DND-41 (cell line): ENCODE data around the gene TBXT.
"Not testable (repeated sequence)": the region's sequence is repeated elsewhere in the genome, so short reads cannot be mapped to it uniquely, and the experiment has no call there.

Source experiments
- EZH2 ChIP-seq: IDR thresholded peaks from 3 replicates; pipeline ENCODE4 v1.6.1; 2012; ENCODE audit warnings: borderline replicate concordance, low read depth, mild to moderate bottlenecking, moderate library complexity, low read length, inconsistent platforms; ENCODE audit not compliant: severe bottlenecking
- TF ChIP-seq, protein P1 (sequence below): IDR thresholded peaks from 2 replicates; pipeline ENCODE4 v1.5.1; 2012; ENCODE audit warnings: borderline replicate concordance, low read length, moderate library complexity, mild to moderate bottlenecking; ENCODE audit not compliant: poor library complexity, severe bottlenecking; ENCODE audit errors: extremely low read depth

GRCh38 chr6:166123115-166123514, 44.5 kb downstream of the TBXT start:
- TF ChIP-seq, protein P1, sequence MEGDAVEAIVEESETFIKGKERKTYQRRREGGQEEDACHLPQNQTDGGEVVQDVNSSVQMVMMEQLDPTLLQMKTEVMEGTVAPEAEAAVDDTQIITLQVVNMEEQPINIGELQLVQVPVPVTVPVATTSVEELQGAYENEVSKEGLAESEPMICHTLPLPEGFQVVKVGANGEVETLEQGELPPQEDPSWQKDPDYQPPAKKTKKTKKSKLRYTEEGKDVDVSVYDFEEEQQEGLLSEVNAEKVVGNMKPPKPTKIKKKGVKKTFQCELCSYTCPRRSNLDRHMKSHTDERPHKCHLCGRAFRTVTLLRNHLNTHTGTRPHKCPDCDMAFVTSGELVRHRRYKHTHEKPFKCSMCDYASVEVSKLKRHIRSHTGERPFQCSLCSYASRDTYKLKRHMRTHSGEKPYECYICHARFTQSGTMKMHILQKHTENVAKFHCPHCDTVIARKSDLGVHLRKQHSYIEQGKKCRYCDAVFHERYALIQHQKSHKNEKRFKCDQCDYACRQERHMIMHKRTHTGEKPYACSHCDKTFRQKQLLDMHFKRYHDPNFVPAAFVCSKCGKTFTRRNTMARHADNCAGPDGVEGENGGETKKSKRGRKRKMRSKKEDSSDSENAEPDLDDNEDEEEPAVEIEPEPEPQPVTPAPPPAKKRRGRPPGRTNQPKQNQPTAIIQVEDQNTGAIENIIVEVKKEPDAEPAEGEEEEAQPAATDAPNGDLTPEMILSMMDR, result not testable (repeated sequence)
- TF ChIP-seq EZH2, result not testable (repeated sequence)
